CD4-positive, alpha-beta T cell treated with Interferon alpha-2 for 1 hour (primary cell): ENCODE data around the gene GSK3A.
"Not testable (repeated sequence)": the region's sequence is repeated elsewhere in the genome, so short reads cannot be mapped to it uniquely, and the experiment has no call there.

Source experiments
- DNase-seq, 2 donors: peaks; one replicate each; pipeline ENCODE4 v3.0.0-alpha.2; 2020 to 2022

The GSK3A gene

DNA sequence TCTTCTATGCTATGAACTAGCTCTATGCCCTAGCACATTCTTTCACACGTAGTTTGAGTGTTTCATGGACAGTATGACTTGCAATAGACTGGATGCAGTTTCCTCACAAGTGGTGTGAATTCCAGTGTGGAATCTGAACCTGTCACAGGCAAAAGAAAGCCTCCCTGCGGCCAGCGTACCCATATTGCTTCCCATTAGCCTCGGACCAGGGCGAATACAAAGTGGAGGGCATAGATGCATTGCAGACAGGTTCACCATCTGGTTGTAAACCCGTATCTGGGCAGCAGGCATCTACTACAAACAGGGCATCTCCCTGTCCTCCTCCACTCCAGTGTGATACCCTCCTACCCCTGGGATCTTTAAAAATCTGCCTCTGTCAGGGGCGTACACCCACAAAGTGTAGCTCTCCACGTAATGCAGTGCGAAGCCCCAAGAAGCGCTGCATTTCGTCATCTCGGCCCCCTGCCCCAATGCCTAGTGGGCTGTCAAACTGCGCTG lies 25.3 kb upstream of the GSK3A start:
- DNase-seq: no peak

DNA sequence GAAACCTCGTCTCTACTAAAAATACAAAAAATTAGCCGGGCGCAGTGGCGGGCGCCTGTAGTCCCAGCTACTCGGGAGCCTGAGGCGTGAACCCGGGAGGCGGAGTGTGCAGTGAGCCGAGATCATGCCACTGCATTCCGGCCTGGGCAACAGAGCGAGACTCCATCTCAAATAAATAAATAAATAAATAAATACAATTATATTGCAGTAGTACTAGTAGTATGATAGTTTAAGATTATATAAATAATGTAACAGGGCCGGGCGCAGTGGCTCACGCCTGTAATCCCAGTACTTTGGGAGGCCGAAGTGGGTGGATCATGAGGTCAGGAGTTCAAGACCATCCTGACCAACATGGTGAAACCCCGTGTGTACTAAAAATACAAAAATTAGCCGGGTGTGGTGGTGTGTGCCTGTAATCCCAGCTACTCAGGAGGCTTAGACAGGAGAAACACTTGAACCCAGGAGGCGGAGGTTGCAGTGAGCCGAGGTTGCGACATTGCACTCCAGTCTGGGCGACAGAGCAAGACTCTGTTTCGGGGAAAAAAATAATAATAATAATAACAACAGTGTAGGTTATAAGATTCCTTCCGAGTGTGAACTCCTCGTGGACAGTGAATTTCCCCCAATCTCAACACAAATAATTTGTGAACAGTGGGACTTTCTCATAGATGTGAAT lies 24.7 kb upstream of the GSK3A start:
- DNase-seq: not testable (repeated sequence)

DNA sequence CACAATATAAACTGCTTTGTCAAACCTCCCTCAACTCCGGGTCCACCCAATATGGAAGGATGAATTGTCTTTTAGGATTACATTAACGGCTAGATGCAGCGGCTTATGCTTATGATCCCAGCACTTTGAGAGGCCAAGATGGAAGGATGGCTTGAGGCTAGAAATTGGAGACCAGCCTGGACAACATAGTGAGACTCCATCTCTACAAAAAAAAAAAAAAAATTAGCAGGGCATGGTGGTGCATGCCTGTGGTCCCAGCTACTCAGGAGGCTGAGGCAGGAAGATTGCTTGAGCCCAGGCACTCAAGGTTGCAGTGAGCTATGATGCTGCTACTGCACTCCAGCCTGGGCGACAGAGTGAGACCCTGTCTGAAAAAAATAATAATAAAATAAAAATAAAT lies 23.7 kb upstream of the GSK3A start:
- DNase-seq: not testable (repeated sequence)

DNA sequence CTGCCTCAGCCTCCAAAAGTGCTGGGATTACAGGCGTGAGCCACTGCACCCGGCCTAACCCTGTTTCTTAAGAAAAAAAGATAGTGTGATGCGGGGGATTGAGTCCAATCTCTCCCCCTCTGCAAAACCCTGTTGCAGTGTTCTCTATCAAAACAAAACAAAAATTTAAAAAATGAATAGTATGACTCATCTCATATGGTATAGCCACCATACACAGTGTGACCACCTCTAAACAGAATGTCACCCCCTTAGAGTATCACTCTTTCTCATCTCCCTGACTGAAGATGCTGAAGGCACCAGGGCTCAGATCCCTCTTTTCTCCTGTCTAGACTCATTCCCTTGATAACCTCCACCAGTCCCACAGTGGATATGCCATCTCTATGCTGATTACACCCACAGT lies 19.4 kb upstream of the GSK3A start:
- DNase-seq: no peak

DNA sequence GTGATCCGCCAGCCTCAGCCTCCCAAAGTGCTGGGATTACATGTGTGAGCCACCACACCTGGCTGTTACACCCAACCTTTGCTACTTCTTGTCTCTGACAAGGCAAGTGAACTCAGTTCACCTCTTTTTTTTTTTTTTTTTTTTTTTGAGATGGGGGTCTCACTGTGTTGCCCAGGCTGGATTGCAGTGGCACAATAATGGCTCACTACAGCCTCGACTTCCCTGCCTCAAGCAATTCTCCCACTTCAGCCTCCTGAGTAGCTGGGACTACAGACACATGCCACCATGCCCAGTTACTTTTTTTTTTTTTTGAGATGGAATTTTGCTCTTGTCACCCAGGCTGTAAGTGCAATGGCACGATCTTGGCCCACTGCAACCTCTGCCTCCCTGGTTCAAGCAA lies 15.4 kb upstream of the GSK3A start:
- not testable (repeated sequence) for DNase-seq

DNA sequence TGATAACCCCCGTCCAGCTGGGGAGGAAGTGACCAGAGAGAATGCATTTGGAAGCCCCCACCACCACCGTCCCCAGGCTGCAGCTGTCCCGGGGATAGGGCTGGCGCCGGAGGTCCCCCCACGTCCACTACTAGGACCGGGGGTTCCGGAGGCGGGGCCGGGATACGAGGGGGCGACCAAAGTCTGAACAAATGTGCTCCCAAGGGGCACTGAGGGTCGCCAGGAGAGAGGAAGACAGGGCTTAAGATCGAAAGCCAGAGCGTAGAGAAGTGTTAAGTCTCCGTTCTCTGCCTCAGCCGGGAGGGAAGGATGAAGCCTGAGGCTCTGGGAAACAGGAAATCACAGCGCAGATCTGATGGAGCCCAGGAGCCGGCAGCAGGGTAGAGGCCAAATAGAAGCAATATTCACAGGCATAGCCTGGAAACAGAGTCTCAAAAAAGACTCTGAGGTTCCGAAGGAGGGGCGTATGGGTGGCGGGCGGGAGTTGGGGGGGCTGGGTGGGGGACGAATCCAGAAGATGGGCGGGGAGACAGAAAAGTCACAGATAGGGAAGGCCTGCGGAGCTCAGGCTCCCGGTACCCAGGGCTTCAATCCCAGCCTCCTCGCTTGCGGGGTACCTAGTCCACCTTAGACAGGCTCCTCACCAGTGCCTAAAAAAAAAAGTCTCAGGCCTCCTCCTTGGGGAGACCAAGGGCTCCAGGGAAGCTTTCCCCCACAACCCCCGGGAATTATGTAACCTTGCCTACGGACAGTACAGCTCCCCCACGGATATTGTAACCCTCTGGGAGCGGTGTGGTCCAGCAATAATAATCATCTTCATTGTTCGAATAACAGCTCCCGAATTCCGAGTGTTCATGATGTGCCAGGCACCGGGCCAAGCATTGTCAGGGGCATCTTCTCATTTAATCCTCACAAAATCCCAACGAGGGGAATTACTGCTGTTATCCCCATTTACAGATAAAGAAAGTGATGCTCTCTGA lies 13.7 kb upstream of the GSK3A start:
- DNase-seq: no peak

DNA sequence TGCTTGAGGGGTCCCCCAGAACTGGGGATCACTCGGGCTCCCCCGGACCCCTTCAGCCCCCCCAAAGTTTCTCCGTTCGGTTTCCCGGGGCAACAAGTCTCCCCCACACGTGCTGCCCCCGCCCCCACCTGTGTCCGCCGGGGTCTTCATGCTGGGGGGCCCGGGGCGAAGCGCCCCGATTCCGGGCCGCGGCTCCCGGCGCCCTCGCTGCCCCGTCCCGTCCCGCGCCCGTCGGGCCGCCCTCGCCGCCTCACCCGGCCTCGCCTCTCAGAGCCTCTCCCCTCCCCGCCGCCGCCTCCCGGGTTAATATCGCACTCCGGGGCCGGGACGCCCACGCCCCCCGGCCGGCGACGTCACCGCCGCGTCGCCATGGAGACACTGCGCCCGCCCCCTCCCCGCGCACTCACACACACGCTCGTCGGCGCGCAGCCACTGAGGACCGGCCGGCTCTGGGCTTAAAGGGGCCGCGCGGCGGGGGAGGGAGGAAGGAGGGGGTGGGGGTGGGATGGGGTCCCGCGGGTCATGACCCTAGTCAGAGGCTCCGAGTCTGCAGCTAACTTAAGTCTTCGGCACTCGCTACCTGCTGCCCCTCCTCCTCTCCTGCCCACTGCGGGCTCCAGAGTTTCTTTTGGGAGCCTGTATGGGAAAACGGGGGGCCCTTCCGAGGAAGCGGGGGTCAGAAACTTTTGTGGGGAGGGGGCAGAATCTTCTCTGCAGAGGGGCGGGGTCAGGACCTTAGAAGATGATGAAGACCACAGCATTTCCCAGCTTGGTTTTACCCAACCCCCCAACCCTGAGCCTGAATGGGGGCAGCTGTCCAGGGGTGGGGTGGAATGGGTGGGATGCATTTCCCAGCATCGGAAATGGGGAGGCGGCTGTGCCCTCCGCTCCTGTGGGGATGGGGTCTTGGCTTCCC lies 12.7 kb upstream of the GSK3A start, which contains the start of gene ERF:
ERF (minus strand) TSS at position 279 of the 916 bp plus-strand sequence; CDS start at position 150, 129 bp downstream.
- DNase-seq: peak; percentile 94 to 96

DNA sequence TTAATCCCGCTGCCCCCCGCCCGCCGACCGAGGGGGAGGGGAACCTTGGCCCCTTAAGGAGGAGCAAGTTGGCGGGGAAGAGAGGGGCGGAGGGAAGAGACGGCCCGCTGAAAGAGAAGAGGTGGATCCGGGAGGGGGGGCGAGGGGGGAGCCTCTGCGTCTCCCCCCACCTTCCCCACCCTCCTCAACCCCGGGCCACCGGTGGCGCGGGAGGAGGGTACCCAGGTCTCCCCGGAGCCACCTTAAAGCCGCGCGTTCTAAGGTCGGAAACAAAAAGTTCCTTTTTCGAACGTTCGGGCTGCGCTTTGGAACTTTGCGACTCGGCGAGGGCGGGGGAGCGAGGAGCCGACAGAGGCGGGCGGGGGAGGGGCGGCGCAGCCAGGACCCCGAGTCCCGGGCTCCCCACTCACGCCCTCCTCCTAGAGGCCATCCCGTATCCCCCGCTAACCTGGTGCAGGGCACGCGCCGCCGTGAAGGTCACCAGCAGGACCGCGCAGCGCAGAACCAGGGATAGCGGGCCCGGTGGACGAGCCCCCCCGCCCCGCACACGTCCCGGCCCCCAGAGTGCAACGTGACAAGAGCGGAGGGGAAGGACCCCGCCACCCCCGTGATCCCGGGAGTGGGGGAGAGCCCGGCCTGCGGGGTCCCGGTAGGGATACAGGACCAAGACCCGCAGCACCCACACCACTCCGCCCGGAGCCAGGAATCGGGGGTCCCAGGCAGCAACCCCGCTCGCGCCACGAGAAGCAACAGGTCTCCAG lies 11.9 kb upstream of the GSK3A start:
- DNase-seq: peak; percentile 75 to 80

DNA sequence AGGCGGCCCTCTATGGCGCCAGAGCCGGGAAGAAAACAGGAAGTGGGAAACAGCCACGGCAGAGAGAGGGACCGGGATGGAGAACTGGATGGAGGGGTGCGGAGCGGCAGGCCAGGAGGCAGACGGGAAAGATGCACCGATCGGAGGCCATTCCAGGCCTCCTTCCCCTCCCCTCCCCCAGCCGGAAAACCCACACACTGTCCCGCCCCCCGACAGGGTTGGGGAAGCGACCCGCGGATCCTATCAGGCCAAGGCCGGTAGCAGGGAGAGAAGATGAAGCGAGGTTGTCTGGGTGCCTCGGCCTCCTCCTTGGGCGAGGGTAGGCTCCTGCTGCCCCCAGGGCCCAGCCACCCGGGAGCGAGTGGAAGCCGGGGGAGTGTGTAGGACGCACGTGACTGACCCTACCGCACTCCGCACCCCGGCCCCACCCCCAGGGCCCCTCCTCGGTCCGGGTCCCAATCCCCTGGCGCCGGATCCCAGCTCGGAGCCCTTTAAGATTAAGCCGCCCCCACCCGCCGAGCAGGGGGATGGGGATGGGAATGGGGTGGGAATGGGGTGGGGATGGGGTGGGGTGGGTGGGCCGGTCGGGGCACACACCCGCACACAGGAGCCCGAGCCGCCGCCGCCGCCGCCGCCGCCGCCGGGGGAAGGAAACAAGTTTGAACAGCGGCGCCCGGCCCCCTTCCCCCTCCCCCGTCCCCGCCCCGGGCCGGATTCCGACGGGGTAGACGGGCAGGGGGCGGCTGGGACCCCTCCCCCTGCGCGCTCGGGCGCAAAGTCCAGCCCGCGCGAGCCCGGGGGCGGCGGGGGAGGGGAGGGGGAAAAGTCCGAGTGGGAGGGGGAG lies 11.1 kb upstream of the GSK3A start:
- peak in 1 of 2 donors; percentile 60 for DNase-seq

DNA sequence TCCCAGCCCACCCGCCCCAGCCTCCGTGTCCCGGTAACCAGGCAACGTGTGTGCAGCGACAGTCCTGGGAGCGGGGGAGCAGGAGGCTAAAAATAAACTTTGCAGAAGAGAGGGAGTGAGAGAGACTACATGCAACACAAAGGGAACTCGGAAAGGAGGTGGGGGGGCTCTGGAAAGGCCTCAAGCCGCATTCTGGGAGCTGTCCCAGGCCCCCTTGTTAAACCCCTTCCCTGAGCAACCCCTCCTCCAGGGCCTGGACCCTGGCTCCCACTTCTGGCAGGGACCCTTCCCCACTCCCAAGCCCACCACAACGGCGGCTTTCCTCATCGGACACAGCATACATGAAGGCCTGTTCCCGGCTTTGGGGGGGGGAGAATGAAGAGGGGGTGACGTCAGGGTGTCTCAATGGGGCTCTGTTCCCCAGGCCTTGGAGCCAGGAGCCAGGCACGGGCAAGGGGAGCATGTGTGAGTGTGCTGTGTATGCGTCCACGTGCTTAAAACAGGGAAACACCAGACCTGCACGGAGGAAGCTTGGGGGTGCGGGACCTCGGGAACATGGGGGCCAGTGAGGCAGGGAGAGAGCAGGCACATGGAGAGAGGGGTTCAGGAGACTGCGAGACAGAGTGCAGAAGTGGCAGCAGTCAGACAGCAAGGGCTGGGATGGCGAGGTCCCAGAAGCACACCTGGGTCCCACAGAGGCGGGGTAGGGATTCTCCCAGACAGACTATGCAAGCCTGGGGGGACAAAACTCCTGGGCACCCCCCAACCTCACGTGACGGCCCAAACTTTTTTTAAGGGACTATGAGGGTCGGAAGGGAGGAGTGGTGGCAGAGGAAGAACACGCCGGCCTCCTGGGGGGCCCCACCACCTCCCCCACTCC lies 10.2 kb upstream of the GSK3A start:
- peak in 1 of 2 donors; percentile 36 for DNase-seq

DNA sequence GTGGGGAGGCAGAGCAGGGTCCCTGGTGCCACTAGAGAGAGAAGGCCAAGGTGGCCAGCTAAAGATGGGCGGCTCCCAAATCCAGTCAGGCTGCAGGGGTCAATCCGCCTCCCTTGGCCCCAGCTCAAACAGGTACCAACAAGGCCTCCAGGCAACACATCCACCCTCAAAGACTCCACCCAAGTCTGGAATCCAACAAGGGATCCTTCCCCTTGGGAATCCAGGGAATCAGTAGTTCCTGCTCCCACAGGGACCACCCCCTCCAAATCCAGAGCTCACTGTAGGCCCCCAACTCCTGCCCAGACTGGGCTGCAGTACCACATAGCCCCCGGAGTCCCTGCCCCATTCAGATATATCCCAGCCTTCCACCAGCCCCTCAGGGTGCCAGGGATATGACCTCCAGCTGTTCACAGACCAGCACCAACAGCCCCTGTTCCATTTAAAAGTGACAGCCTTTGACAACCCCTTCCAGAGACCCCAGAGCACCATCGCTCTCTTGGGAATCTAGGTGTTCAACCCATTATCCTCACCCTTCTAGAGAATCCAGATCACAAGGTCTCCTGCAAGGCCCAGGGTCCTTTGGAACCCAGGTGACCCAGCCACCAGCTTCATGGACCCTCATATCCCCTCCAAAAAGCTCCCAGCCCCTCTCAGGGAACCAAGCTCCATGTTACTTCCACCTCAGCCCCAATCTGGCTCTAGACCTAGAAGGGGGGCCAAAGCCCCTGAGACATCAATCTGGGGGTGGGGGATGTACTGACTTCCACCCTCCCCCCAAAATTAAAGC lies 9.4 kb upstream of the GSK3A start:
- peak in 1 of 2 donors; percentile 21 for DNase-seq

DNA sequence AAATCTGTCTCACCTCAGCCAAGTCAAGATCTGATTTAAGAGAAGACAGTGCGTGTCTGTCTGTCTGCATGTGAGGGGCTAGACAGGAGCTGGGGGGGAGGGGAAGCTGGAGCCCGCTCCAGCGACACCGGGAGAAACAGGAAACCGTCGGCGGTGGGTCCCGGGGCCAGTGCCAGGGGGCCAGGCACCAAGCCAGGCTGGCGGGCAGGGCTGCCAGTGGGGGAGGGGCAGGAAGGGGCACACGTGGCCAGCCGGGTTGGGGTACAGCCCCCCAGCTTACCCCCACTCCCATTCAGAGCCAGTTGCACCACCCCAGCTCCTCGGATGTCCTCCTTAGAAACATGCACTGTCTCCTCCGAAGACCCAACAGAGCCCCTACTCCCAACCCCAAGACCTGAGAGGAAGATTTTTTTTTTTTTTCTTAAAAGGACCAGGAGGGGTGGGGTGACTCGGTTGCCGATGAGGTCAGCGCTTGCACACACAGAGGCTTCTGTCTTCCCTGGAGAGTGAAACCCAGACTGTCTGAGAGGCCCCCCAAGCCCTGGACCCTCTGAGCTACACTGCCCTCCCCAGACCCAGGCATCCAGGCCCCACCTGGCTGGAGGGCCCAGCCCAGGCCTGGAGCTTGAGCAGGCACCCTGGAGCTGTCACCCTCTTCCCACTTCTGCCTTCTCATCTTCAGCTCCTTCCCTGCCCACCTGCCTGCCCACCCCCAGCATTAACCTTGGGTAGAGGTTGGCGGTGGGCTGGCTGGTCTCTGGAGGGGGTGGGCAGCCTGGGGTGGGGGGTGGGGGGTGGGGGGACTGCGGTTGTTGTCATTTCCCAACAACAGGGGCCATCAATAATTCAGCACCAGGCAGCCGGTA lies 8.5 kb upstream of the GSK3A start:
- peak in 1 of 2 donors; percentile 30 for DNase-seq

DNA sequence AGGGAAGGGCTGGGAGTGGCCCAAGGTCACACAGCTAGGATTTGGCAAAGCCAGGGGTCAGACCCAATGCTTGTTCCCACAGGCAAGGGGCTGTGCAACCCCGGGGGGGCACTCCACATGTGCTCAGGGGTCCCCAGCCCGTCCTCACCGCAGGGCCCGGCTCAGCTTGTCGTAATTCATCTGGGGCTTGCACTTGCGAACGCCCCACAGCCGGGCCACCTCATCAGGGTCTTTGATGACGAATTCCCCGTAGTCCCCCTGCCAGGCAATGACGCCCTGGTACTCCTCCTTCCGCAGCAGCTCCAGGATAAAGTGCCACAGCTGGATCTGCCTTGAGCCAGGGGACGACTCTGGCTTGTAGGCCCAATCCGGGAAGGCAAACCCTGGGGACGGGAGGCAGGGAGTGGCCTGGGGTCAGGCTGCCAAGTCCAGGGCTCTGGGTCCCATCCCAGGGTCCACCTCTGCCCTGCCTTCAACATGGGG lies 7.8 kb upstream of the GSK3A start:
- peak in 1 of 2 donors; percentile 18 for DNase-seq

DNA sequence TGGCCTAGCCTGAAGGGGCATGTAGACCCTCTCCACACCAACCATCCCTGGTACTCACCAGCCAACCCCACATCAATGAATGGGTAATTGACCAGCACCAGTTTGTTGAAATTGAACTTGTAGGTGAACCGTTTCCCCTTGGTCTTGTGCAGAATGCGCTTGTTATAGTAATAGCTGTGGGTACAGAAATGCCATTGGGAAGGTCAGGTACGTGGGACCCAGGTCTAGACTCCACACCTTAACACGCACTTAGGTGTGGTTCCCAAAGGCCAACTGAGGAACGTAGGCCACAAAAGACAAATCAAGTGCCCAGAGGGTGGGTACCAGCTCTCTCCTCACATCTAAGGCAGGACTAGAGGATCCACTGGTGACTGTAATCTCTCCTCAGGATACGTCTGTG lies 7.4 kb upstream of the GSK3A start:
- peak in 1 of 2 donors; percentile 28 for DNase-seq

DNA sequence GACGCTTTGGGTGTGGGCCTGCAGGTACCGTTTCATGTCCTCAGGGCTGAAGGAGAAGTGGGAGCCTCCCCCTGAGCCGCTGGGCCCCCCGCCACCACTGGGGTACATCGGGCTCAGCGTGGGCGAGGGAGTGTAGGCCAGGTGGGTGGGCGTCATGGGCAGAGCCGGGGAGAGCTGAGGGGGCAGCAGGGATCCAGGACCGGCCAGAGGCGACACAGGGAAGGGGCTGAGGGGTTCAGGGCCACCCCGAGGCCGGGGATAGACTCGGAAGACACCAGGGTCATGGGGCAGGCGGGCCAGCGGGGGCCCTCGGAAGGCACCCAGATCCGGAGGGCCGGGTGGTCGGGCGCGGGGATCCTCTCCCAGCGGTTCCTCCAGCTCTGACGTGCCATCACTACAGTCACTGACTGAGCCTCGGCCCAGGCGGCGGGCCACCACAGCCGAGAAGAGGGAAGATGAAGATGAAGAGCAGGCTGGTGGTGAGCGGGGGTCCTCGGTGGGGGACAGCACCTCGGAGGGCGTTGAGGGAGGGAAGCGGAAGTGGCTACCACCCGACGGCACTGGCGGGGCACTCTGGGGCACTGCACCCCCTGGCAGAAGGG lies 6.8 kb upstream of the GSK3A start:
- DNase-seq: peak in 1 of 2 donors; percentile 29

DNA sequence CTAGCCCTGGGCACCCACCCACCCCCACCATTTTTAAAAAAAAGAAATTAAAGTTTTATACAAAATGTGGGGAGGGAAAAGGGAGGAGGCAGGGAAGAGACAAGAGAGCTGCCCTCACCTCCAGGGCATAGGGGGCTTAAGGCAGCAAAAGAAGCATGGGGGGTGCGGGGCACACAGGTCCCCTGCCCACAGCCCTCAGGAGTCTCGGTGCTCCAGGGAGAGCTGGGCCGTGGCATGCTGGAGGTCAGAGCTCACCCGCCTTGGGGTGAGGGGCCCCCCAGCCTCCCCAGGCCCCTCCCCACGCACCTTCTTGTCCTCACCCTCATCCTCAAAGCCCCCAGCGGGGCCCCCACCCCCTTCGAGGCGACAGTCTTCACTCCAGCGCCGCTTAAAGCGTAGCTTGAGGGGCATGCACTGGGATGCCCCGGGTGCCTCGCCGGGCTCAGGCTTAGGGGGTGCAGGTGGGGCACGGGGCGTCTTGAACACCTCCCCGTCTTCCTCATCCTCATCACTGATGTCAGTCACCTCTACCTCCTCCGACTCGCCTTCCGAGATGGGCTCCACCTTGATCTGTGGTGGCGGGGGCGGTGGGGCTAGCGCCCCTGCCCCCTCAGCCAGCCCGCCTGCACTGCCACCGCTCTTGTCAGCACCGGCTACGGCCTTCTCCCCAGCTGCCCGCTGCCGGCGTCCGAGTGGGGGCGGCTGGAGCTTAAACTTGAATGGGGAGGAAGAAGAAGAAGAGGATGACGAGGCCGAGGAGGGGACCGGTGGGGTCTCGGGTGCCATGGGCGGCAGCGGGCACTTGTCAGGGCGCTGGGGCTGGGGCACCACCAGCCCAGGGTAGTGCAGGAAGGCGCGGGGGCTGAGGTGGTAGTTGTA lies 6.1 kb upstream of the GSK3A start:
- DNase-seq: no peak
